HEK293 (cell line): ENCODE results near the gene QRSL1.

Experiments
- TRIM28 ChIP-seq: IDR thresholded peaks from 2 replicates; pipeline ENCODE4 v1.6.1; 2011; ENCODE audit warnings: low read length, control low read depth, borderline replicate concordance
- YY2 ChIP-seq: fragments of 450-650 bp; formaldehyde crosslinking; IDR thresholded peaks from 2 replicates; pipeline ENCODE4 v1.5.1; 2016; ENCODE audit warnings: missing biosample characterization, missing genetic modification characterization
- ZNF184 ChIP-seq: fragments of 450-650 bp; IDR thresholded peaks from 2 replicates; pipeline ENCODE4 v1.5.1; 2018; ENCODE audit warnings: missing biosample characterization, mild to moderate bottlenecking, missing genetic modification characterization
- ZNF274 ChIP-seq, 2 experiments: fragments of 200-500 bp in 1 of 2; fragments of 450-650 bp in 1 of 2; sonication (Bioruptor generic) in 1 of 2; formaldehyde crosslinking in 1 of 2; IDR thresholded peaks; 2 replicates each; pipeline versions ENCODE4 v1.5.1 to v1.6.1; 2014 to 2016; ENCODE audit warnings: borderline replicate concordance in 1 of 2, inconsistent platforms in 1 of 2, low read length in 1 of 2, missing biosample characterization in 1 of 2, missing genetic modification characterization in 1 of 2
- ZNF394 ChIP-seq: fragments of 450-650 bp; formaldehyde crosslinking; IDR thresholded peaks from 2 replicates; pipeline ENCODE4 v1.5.1; 2016; ENCODE audit warnings: missing biosample characterization, missing genetic modification characterization, mild to moderate bottlenecking, moderate library complexity, borderline replicate concordance
- ZNF423 ChIP-seq: fragments of 450-650 bp; formaldehyde crosslinking; IDR thresholded peaks from 2 replicates; pipeline ENCODE4 v1.5.1; 2016; ENCODE audit warnings: missing biosample characterization, missing genetic modification characterization
- ZNF830 ChIP-seq: fragments of 450-650 bp; IDR thresholded peaks from 2 replicates; pipeline ENCODE4 v1.5.0; 2018; ENCODE audit warnings: missing biosample characterization, missing genetic modification characterization, low read depth, mild to moderate bottlenecking, moderate library complexity
- TF ChIP-seq, protein P1 (sequence below): fragments of 450-650 bp; formaldehyde crosslinking; IDR thresholded peaks from 2 replicates; pipeline ENCODE4 v1.5.1; 2016; ENCODE audit warnings: missing biosample characterization, missing genetic modification characterization
- TF ChIP-seq, protein P2 (sequence below): fragments of 450-650 bp; formaldehyde crosslinking; IDR thresholded peaks from 2 replicates; pipeline ENCODE4 v1.5.1; 2016; ENCODE audit warnings: missing biosample characterization, missing genetic modification characterization
- TF ChIP-seq, protein P3 (sequence below): fragments of 450-650 bp; formaldehyde crosslinking; IDR thresholded peaks from 2 replicates; pipeline ENCODE4 v1.5.1; 2016; ENCODE audit warnings: missing biosample characterization, missing genetic modification characterization

DNA sequence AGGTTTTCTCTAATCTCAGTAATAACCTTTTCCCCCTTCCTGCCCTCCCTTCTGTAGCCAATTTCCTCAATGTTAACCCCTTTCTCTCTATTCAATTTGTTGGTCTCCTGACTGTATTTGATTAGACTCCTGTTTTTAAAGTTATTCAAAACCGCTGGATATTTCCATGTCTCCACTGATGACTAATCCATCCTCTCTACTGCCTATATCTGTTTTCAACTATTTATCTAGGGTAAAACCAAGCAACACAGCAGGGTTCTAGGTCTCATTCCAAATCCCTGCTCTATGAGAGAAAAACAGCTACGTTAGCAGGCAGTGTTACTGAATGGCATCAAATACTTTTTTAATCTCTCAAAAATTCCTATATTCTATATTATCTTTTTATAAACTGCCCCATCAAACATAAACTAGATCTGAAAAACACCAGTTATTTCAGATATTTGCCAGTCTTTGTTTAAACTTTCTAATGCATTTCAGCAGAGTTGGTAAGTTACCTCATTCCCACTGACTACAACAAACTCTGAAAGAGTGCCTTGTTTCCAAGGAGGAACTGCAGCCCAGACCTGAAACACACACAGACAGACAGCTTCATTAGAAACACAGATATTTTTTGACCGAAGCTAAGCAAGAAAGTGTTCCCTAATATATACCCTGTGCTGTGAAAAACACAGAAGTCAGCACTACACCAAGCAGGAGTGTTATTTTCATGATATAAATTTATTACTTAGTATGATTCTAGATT lies 8.3 kb upstream of the QRSL1 start:
- TF ChIP-seq ZNF423 (tag by site-specific recombination) (no peak), ZNF274 (IDR thresholded peaks at IDR 0.05; ENCODE audit: low read length) (no peak), ZNF274 (tag by site-specific recombination; IDR thresholded peaks at IDR 0.05; ENCODE audit: borderline replicate concordance) (no peak), YY2 (tag by site-specific recombination) (no peak), ZNF830 (tag by site-specific recombination) (no peak), TRIM28 (no peak), ZNF394 (tag by site-specific recombination) (no peak), ZNF184 (tag by site-specific recombination) (no peak)
- TF ChIP-seq, protein P1, sequence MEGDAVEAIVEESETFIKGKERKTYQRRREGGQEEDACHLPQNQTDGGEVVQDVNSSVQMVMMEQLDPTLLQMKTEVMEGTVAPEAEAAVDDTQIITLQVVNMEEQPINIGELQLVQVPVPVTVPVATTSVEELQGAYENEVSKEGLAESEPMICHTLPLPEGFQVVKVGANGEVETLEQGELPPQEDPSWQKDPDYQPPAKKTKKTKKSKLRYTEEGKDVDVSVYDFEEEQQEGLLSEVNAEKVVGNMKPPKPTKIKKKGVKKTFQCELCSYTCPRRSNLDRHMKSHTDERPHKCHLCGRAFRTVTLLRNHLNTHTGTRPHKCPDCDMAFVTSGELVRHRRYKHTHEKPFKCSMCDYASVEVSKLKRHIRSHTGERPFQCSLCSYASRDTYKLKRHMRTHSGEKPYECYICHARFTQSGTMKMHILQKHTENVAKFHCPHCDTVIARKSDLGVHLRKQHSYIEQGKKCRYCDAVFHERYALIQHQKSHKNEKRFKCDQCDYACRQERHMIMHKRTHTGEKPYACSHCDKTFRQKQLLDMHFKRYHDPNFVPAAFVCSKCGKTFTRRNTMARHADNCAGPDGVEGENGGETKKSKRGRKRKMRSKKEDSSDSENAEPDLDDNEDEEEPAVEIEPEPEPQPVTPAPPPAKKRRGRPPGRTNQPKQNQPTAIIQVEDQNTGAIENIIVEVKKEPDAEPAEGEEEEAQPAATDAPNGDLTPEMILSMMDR: no peak
- TF ChIP-seq, protein P2, sequence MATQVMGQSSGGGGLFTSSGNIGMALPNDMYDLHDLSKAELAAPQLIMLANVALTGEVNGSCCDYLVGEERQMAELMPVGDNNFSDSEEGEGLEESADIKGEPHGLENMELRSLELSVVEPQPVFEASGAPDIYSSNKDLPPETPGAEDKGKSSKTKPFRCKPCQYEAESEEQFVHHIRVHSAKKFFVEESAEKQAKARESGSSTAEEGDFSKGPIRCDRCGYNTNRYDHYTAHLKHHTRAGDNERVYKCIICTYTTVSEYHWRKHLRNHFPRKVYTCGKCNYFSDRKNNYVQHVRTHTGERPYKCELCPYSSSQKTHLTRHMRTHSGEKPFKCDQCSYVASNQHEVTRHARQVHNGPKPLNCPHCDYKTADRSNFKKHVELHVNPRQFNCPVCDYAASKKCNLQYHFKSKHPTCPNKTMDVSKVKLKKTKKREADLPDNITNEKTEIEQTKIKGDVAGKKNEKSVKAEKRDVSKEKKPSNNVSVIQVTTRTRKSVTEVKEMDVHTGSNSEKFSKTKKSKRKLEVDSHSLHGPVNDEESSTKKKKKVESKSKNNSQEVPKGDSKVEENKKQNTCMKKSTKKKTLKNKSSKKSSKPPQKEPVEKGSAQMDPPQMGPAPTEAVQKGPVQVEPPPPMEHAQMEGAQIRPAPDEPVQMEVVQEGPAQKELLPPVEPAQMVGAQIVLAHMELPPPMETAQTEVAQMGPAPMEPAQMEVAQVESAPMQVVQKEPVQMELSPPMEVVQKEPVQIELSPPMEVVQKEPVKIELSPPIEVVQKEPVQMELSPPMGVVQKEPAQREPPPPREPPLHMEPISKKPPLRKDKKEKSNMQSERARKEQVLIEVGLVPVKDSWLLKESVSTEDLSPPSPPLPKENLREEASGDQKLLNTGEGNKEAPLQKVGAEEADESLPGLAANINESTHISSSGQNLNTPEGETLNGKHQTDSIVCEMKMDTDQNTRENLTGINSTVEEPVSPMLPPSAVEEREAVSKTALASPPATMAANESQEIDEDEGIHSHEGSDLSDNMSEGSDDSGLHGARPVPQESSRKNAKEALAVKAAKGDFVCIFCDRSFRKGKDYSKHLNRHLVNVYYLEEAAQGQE (tag by site-specific recombination): no peak
- TF ChIP-seq, protein P3, sequence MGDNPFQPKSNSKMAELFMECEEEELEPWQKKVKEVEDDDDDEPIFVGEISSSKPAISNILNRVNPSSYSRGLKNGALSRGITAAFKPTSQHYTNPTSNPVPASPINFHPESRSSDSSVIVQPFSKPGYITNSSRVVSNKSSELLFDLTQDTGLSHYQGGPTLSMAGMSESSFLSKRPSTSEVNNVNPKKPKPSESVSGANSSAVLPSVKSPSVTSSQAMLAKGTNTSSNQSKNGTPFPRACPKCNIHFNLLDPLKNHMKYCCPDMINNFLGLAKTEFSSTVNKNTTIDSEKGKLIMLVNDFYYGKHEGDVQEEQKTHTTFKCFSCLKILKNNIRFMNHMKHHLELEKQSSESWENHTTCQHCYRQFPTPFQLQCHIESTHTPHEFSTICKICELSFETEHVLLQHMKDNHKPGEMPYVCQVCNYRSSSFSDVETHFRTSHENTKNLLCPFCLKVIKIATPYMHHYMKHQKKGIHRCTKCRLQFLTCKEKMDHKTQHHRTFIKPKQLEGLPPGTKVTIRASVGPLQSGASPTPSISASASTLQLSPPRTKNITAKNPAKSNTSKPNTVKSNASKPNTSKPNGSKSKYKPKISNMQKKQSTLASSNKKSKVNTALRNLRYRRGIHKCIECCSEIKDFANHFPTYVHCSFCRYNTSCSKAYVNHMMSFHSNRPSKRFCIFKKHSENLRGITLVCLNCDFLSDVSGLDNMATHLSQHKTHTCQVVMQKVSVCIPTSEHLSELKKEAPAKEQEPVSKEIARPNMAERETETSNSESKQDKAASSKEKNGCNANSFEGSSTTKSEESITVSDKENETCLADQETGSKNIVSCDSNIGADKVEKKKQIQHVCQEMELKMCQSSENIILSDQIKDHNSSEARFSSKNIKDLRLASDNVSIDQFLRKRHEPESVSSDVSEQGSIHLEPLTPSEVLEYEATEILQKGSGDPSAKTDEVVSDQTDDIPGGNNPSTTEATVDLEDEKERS (tag by site-specific recombination): no peak
